Stimulated activated CD4-positive, alpha-beta T cell treated with anti-CD3 and anti-CD28 coated beads, Interleukin-1b, Interleukin-23, amount 100 ng/mL, for 24 hours (primary cell): ENCODE data around the gene GJB1.
A peak's percentile ranks its signal among the peaks of the same experiment; 100 is the strongest.

Experiments used
- DNase-seq, 4 experiments: peaks; one replicate each; pipeline ENCODE4 v3.0.0-alpha.2; 2020; ENCODE audit warnings: low read depth in 4 of 4, low spot score in 1 of 4

The GJB1 gene

GRCh38 chrX:71214604-71215337 lies 8.3 kb upstream of the GJB1 start:
- no peak for DNase-seq

DNA sequence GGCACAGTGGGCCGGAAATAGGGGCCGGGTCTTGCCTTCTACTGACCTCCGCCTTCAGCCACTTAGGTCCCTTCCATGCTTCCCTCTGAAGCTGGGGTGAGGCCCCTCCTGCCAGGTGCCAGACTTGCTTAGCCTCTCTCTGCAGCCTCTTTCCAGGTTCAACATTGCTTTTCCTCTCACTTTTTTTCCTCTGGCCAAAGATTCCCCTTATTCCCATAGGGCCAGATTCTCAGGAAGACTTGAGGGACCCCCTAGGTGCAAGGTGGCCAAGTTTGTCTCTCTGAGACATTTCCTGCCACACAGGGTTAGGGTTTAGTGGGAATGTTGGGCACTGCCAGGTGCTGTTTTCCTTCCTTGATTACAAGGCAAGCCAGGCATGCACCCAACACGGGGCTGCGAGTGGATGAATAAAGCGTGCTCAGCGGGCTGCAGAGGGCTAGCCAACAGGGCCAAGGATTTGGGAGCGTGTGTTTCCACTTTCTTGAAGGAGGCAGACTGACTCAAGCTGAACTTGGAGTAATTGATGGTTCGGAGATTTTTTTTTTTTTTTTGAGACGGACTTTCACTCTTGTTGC lies 7.6 kb upstream of the GJB1 start:
- DNase-seq: no peak

DNA sequence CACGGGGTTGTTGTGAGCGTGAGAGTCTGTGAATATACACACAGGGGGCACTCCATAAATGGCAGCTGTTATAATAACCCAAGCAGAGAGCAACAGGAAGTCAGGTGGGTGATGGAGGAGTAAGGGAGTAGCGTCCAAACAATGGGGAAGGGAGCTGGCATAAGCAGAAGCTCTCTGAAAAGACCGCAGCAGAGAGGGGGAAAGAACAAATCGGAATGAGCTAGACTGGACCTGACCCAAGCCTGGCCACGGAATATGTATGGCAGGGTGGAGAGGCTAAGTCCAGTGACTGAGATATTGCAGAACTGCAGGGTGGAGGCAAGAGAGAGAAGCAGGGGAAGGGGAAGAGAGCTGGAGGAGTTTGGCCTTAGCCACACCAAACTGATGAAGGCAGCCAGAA lies 6.5 kb upstream of the GJB1 start:
- DNase-seq: no peak

DNA sequence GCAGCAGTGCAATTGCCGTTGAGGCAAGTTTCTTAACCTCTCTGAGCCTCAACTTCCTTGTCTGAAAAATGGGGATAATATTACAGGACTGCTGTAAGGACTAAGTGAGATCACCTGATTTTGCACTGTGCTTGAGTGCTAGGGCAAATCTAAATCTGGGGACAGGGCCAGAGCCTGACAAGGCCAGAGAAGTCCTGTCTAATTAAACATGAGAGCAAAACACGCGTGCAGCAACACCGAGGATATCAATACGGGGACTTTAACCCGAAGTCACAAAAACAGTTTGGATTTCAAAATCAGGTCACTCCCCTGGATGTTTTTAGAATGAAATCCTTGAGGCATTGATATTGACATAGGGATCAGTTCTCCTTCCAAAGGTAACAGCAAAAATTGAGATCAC lies 5.7 kb upstream of the GJB1 start:
- no peak for DNase-seq

GRCh38 chrX:71221145-71221544 lies 1.9 kb upstream of the GJB1 start:
- no peak for DNase-seq

DNA sequence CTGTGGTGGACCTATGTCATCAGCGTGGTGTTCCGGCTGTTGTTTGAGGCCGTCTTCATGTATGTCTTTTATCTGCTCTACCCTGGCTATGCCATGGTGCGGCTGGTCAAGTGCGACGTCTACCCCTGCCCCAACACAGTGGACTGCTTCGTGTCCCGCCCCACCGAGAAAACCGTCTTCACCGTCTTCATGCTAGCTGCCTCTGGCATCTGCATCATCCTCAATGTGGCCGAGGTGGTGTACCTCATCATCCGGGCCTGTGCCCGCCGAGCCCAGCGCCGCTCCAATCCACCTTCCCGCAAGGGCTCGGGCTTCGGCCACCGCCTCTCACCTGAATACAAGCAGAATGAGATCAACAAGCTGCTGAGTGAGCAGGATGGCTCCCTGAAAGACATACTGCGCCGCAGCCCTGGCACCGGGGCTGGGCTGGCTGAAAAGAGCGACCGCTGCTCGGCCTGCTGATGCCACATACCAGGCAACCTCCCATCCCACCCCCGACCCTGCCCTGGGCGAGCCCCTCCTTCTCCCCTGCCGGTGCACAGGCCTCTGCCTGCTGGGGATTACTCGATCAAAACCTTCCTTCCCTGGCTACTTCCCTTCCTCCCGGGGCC lies 1.2 kb downstream of the GJB1 start:
- DNase-seq: no peak

DNA sequence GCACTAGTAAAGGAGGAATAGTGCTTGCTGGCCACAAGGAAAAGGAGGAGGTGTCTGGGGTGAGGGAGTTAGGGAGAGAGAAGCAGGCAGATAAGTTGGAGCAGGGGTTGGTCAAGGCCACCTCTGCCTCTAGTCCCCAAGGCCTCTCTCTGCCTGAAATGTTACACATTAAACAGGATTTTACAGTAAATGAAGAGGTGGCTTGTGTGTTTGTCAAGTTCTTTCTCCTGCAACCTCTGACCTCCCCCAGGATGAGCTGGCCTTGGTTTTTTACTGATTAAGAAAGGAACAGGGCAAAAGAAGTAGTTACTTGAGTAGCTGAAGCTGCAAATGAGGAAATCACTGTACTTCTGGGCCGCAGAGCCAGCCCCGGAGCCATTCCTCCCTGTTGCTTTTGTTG lies 2.0 kb downstream of the GJB1 start:
- DNase-seq: no peak

GRCh38 chrX:71225676-71226075 lies 2.7 kb downstream of the GJB1 start:
- DNase-seq: no peak

DNA sequence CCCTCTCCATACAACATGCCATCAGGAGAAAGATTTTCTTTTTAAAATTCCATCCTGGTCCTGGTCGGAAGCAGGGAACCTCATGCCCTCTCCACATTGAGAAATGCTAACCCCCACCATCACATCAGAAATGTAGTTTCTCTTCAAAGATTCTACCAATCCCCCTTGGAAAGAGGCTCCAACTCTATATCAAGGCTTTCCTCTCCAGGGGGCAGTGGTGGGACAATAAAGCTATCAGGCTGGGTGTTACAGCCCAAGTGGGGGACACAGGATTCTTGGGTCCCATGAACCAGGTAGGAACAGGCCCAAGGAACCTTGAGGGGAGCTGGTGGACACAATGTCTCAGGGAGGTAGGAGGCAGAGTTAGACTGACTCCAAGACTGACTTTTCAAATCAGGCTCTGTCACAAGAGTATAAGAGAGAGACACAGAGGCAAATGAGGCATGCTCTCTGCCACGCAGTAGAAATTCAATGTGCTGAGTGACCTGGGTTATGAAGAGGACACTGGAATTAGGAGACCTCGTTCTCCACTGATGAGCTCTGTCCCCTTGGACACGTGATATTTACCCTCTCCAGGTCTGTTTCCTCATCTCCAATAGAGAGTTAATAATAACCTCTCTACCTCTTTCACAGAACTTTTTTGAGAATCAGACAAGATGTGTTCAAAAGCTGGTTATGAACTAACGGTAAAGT lies 4.5 kb downstream of the GJB1 start:
- DNase-seq: no peak

GRCh38 chrX:71228063-71228642 lies 5.1 kb downstream of the GJB1 start:
- DNase-seq: no peak

DNA sequence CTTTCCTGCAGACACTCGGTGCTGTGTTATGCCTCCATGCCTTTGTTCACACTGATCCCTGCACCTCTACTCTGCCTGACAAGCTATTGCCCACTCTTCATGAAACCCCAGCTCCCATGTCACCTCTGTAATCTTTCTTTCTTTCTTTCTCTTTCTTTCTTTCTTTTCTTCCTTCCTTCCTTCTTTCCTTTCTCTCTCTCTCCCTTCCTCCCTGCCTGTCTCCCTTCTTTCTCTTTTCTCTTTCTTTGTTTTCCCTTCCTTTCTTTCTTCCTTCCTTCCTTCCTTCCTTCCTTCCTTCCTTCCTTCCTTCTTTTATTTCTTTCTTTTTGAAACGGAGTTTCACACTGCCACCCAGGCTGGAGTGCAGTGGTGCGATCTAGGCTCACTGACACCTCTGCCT lies 12.5 kb downstream of the GJB1 start:
- no peak for DNase-seq

DNA sequence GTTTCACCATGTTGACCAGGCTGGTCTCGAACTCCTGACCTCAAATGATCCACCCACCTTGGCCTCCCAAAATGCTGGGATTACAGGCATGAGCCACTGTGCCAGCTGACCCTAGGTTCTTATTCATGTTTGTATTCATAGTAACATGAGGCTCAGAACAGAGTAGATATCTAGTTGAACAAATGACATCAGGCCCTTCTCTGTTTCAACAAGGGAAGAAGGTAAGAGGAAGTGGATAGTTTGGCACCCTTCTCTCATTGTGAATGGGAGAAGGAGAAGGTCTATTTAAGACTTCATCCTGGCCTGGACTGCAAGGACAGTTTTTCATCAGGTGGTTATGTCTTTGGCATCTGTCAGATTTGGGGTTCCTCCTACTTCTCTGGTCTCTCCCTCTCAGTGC lies 13.8 kb downstream of the GJB1 start:
- no peak for DNase-seq

GRCh38 chrX:71239781-71240180 lies 16.8 kb downstream of the GJB1 start:
- DNase-seq: no peak

- no peak for DNase-seq
These were observed 18.3 kb downstream of the GJB1 start for GRCh38 chrX:71241301-71241700.

GRCh38 chrX:71244359-71245128 lies 21.5 kb downstream of the GJB1 start:
- DNase-seq: no peak

- no peak for DNase-seq
These were observed 22.1 kb downstream of the GJB1 start for GRCh38 chrX:71245159-71245558.

DNA sequence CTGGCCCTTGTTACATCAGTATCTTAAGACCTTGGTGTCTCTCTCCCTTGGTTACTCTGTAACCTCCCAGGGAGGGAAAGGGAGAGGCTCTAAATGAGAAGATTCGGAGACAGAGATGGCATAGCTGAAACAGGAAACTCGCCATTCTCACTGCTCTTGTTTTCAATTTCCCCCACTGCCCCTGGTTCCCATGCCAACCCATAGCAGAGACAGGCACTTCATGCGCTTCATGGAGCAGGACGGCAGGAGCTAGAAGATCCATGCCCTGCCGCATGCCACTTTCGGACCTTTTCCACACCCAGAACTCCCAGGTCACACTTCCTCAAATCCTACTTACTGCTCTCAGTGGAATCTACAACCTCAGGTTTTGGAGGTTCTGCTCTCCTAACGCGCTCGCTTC lies 27.8 kb downstream of the GJB1 start:
- no peak for DNase-seq

GRCh38 chrX:71251466-71251973 lies 28.5 kb downstream of the GJB1 start:
- DNase-seq: no peak

GRCh38 chrX:71252221-71252620 lies 29.2 kb downstream of the GJB1 start:
- DNase-seq: no peak

DNA sequence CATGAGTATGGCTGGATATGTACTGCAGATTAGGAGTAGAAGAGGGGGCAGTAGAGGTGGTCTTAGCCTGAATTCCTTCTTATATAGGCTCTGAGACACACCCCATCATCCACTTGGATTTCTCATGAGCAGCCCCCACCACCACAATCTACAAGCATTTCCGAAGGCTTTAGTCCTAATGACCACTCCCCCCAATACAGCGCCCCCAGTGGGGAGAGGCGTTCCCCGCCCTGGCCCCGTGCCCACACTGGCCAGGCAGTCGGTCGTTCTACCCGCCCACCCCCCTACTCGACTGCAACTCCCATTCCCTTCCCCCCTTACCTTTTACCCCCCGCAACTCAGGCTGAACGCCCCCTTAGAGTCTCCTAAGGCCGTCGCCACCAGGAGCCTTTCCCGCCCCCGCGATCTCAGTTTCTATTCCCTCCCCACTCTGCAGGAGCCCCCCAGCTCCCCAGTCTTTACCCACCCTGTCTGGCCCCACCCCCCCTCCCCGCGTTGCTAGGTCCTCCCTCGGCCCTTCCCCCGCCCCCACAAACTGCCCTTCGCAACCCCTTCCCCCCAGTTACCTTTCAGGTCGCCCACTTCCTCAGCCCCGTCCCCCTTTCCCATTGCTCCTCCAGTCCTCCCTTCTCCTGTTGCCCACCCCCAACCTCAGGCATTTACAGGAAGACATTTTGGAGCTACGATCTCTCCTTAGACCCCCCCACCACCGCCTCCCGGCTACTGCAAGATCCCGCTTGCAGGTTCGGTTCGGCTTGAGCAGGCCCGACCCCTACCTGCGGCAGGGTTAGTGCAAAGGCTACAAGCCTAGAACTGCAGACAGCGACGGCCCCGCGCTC lies 30.4 kb downstream of the GJB1 start:
- DNase-seq: peak in 1 of 4 experiments; percentile 5
